AG09319 (cell line): ENCODE measurements around the gene LRBA.

Experiments
- DNase-seq: peaks from one replicate; pipeline ENCODE4 v3.0.0-alpha.2; 2010; ENCODE audit warnings: low read depth; ENCODE audit errors: extremely low read depth
- CTCF ChIP-seq: IDR thresholded peaks from 2 replicates; pipeline ENCODE4 v1.5.1; 2011; ENCODE audit warnings: low read depth, mild to moderate bottlenecking, inconsistent platforms, low read length, moderate library complexity

The LRBA gene

GRCh38 chr4:150421612-150422011 lies 593.5 kb downstream of the LRBA start:
- no peak for DNase-seq
- no peak for TF ChIP-seq CTCF

- TF ChIP-seq CTCF: no peak
- DNase-seq: no peak
Measured at GRCh38 chr4:150419939-150420338, 595.1 kb downstream of the LRBA start.

- no peak for DNase-seq
- no peak for TF ChIP-seq CTCF
Measured at GRCh38 chr4:150418757-150419410, 596.2 kb downstream of the LRBA start.

GRCh38 chr4:150415213-150415612 lies 599.9 kb downstream of the LRBA start:
- no peak for DNase-seq

GRCh38 chr4:150411520-150411919 lies 603.6 kb downstream of the LRBA start:
- TF ChIP-seq CTCF: peak; percentile 10
- DNase-seq: no peak

More at GRCh38 chr4:150415213-150415612, 599.9 kb downstream of the LRBA start:
- no peak for TF ChIP-seq CTCF

GRCh38 chr4:150402871-150403272 lies 612.2 kb downstream of the LRBA start:
- no peak for DNase-seq
- no peak for TF ChIP-seq CTCF

GRCh38 chr4:150401083-150401687 lies 613.9 kb downstream of the LRBA start:
- no peak for TF ChIP-seq CTCF
- no peak for DNase-seq
